MM.1S (cell line): ENCODE data around the gene FBXO44.

Source experiments
- CTCF ChIP-seq: fragments of 300-600 bp; sonication (generic); IDR thresholded peaks from 2 replicates; pipeline ENCODE4 v1.5.1; 2016; ENCODE audit warnings: antibody characterized with exemption, low read length, mixed read lengths
- EZH2 ChIP-seq: fragments of 300-600 bp; sonication (generic); optimal IDR thresholded peaks from 2 replicates; pipeline ENCODE3; 2017; ENCODE audit warnings: low read depth, mild to moderate bottlenecking, antibody characterized with exemption, low read length, mixed read lengths
- EZH2phosphoT487 ChIP-seq: fragments of 300-600 bp; sonication (generic); IDR thresholded peaks from 2 replicates; pipeline ENCODE4 v1.6.1; 2018; ENCODE audit warnings: antibody characterized with exemption, low read length

GRCh38 chr1:11691302-11691914, 36.7 kb downstream of the FBXO44 start, which contains the start of gene DRAXIN:
- TF ChIP-seq CTCF (no peak), EZH2 (no peak), EZH2phosphoT487 (no peak)
